Measurements from ENCODE around the gene RBFOX2. TPM values are rescaled to one million over a fixed set of nuclear protein-coding genes. Genes with fewer than 3 reads are reported as not detected.
"Not testable (repeated sequence)": the region's sequence is repeated elsewhere in the genome, so short reads cannot be mapped to it uniquely, and the experiment has no call there.

Gene RBFOX2
- polyA plus RNA-seq, 1 experiment, result 222 TPM

DNA sequence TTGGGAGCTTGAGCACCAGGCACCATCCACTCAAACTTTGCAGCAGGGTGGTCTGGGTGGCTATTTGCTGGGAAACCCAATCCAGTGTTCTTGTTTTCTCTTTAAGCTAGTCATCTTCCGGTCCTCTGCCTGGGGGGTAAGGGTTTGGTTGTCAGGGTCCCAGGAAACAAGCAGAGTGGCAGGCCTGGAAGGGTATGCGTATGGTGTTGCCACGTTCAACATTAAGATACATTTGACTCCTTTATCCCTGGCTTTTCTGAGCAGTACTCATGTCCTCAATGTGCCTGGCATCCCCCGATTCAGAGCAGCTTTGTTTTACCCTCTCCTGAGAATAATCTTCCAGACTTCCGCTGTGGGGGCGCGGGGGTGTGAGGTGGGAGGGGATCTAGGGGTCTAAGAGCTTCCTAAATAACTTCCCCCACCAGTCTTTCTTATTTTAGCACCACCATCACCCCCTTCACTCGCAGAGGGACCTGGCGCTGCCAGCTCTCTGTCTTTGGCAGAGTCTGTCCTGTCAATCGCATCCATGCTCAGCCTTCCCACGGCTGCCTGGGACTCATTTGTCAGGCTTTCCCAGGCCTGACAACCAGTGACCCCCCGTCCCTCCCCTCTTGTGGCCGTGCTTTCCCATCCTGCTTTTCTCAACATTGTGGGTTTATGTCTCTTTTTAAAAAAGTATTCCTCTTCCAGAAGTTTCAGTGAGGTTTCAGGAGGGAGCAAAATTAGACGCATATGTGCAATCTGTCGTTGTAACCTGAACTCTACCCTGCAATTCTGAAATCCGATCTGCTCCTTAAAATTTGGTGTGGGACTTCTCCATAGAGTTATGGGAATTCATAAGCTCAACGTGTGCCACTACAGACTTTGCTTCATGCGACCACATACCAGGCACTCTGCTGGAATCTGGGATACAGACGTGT lies 27.0 kb upstream of the RBFOX2 start:
- Histone ChIP-seq H3K27me3 (ENCODE audit: control insufficient read depth, insufficient read depth, low read length) (no peaks in the 10 kb centered on the region), H3K4me3 (ENCODE audit: low read depth, low read length) (no peak overlapping the region), H3K36me3 (ENCODE audit: control insufficient read depth, insufficient read depth, low read length) (no peaks in the 10 kb centered on the region)
- TF ChIP-seq, protein P1, sequence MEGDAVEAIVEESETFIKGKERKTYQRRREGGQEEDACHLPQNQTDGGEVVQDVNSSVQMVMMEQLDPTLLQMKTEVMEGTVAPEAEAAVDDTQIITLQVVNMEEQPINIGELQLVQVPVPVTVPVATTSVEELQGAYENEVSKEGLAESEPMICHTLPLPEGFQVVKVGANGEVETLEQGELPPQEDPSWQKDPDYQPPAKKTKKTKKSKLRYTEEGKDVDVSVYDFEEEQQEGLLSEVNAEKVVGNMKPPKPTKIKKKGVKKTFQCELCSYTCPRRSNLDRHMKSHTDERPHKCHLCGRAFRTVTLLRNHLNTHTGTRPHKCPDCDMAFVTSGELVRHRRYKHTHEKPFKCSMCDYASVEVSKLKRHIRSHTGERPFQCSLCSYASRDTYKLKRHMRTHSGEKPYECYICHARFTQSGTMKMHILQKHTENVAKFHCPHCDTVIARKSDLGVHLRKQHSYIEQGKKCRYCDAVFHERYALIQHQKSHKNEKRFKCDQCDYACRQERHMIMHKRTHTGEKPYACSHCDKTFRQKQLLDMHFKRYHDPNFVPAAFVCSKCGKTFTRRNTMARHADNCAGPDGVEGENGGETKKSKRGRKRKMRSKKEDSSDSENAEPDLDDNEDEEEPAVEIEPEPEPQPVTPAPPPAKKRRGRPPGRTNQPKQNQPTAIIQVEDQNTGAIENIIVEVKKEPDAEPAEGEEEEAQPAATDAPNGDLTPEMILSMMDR (IDR thresholded peaks at IDR 0.05; ENCODE audit: insufficient read depth, low read depth, low read length), result no peak
- no peak for DNase-seq (ENCODE audit: low read depth)
- POLR2A ChIA-PET, result interaction anchor here (0.7 kb wide), 1 partner anchor 97 kb away, joined by 3 read pairs; no protein-coding TSS in a partner anchor
- CTCF ChIA-PET, result interaction anchor here (1.3 to 4.7 kb wide), 5 partner anchors 10 to 133 kb away, joined by 3 to 65 read pairs (median 3); no protein-coding TSS in a partner anchor

GRCh38 chr22:36054446-36054845 lies 25.8 kb upstream of the RBFOX2 start:
- H3K27me3 ChIP-seq (ENCODE audit: control insufficient read depth, insufficient read depth, low read length); H3K36me3 ChIP-seq (ENCODE audit: control insufficient read depth, insufficient read depth, low read length); DNase-seq (ENCODE audit: low read depth); H3K4me3 ChIP-seq (ENCODE audit: low read depth, low read length); POLR2A ChIA-PET: not testable (repeated sequence)
- CTCF ChIA-PET, result interaction anchor here (0.7 to 4.7 kb wide), 4 partner anchors 11 to 124 kb away, joined by 3 to 65 read pairs (median 6); no protein-coding TSS in a partner anchor

GRCh38 chr22:36053242-36054147 lies 24.9 kb upstream of the RBFOX2 start:
- POLR2A ChIA-PET, result no interaction called here

GRCh38 chr22:36052505-36052941 lies 23.9 kb upstream of the RBFOX2 start:
- TF ChIP-seq, protein P1 (IDR thresholded peaks at IDR 0.05; ENCODE audit: insufficient read depth, low read depth, low read length), result no peak
- Histone ChIP-seq H3K4me3 (ENCODE audit: low read depth, low read length) (no peak overlapping the region), H3K36me3 (ENCODE audit: control insufficient read depth, insufficient read depth, low read length) (no peaks in the 10 kb centered on the region), H3K27me3 (ENCODE audit: control insufficient read depth, insufficient read depth, low read length) (no peaks in the 10 kb centered on the region)
- ChIA-PET POLR2A (no interaction called here), CTCF (interaction anchor here (1.2 to 3.5 kb wide), 3 partner anchors 13 to 425 kb away, joined by 3 to 28 read pairs (median 4); no protein-coding TSS in a partner anchor)
- no peak for DNase-seq (ENCODE audit: low read depth)

More at GRCh38 chr22:36053242-36054147, 24.9 kb upstream of the RBFOX2 start:
- CTCF ChIA-PET, result interaction anchor here (1.5 to 4.7 kb wide), 3 partner anchors 12 to 426 kb away, joined by 3 to 65 read pairs (median 28); no protein-coding TSS in a partner anchor
- Histone ChIP-seq H3K4me3 (ENCODE audit: low read depth, low read length) (no peak overlapping the region), H3K36me3 (ENCODE audit: control insufficient read depth, insufficient read depth, low read length) (no peaks in the 10 kb centered on the region), H3K27me3 (ENCODE audit: control insufficient read depth, insufficient read depth, low read length) (no peaks in the 10 kb centered on the region)
- DNase-seq (ENCODE audit: low read depth), result no peak
- TF ChIP-seq, protein P1 (IDR thresholded peaks at IDR 0.05; ENCODE audit: insufficient read depth, low read depth, low read length), result no peak

DNA sequence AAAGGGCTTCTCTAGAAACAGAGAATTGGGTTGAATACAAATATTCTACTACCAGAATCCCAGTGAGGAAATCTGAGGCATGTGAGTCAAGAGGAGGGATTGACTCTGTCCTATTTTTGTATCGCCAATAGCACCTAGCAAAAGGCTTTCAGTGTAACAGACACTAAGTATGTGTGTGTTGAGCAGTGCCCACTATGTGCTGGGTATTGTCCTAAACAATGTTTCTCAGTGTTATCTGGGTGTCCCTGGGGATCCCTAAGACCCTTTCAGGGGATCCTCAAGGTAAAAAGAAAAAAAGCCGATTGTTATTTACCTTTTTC lies 21.0 kb upstream of the RBFOX2 start:
- TF ChIP-seq, protein P1 (IDR thresholded peaks at IDR 0.05; ENCODE audit: insufficient read depth, low read depth, low read length), result no peak
- POLR2A ChIA-PET, result no interaction called here
- CTCF ChIA-PET, result interaction anchor here (0.9 to 3.5 kb wide), 2 partner anchors 16 to 61 kb away, joined by 3 to 28 read pairs; no protein-coding TSS in a partner anchor
- H3K36me3 ChIP-seq (ENCODE audit: control insufficient read depth, insufficient read depth, low read length), result no peaks in the 10 kb centered on the region
- no peaks in the 10 kb centered on the region for H3K27me3 ChIP-seq (ENCODE audit: control insufficient read depth, insufficient read depth, low read length)
- H3K4me3 ChIP-seq (ENCODE audit: low read depth, low read length), result no peak overlapping the region
- DNase-seq (ENCODE audit: low read depth), result no peak
